Neural progenitor cell (in vitro differentiated cells): ENCODE measurements around the gene SPATA4.

Experiments
- CTCF ChIP-seq: fragments of 200-600 bp; sonication (generic); IDR thresholded peaks from 2 replicates; pipeline ENCODE4 v1.5.1; 2017; ENCODE audit warnings: antibody characterized with exemption, mild to moderate bottlenecking
- EZH2 ChIP-seq: fragments of 200-600 bp; sonication (generic); IDR thresholded peaks from 2 replicates; pipeline ENCODE4 v1.6.1; 2017; ENCODE audit warnings: antibody characterized with exemption, mild to moderate bottlenecking, moderate library complexity

GRCh38 chr4:176241703-176242102 is 46.3 kb upstream of the SPATA4 start:
- TF ChIP-seq CTCF (no peak), EZH2 (no peak)
